Medulla oblongata (tissue), 1 donor: Measurements from ENCODE around the gene RPS4Y2.
A peak's percentile ranks its signal among the peaks of the same experiment; 100 is the strongest.

Experiments used
- DNase-seq: peaks from one replicate; pipeline ENCODE4 v3.0.0-alpha.2; 2015; ENCODE audit errors: extremely low spot score

Gene RPS4Y2

DNA sequence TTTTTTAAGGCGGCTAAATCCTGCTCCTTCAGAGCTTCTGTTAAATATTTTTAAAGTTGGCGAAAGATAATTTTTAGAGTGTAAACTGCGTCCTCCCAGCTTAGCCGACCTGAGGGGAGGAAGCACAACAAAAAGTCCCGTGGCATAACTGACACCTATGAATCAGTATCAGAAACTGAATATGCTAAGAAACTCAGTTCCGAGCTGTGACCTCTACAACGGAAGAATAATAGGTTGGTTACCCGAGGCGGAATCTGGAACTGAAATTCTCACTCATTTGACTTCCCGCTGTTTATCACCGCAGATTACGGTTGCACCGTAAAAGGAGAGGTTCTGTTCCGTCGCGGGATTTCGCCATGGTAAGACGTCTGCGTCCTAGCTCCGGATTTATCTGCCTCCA, at the start of gene RPS4Y2:
Gene RPS4Y2 (plus strand): TSS at position 301 of the 400 bp plus-strand sequence. CDS start 56 bp downstream, at position 357.
- no peak for DNase-seq

DNA sequence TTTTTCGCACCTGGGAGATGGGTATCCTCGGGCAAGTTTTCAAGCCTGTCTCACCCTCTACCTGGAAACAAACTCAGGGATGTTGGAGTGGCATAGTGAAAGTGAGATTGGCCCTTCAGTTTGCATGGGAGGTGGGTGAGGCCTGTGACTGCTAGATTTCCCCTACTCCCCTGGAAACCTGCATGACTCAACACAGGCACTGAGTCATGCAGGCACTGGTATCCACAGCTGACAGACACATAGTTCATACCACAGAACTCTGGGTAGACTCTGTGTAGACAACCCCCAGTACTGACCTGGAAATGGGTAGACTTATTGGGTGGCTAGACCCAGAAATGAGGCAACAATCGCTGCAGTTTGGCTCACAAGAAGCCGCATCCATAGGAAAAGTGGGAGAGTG, 41.5 kb upstream of the RPS4Y2 start:
- no peak for DNase-seq

- DNase-seq: no peak
Observed at GRCh38 chrY:20726184-20726907, 29.6 kb upstream of the RPS4Y2 start.

- no peak for DNase-seq
Observed at GRCh38 chrY:20735200-20735599, 20.7 kb upstream of the RPS4Y2 start.

- no peak for DNase-seq
Observed at GRCh38 chrY:20739806-20740205, 16.1 kb upstream of the RPS4Y2 start.

- peak; percentile 20 for DNase-seq
Observed at GRCh38 chrY:20740609-20741008, 15.3 kb upstream of the RPS4Y2 start.

DNA sequence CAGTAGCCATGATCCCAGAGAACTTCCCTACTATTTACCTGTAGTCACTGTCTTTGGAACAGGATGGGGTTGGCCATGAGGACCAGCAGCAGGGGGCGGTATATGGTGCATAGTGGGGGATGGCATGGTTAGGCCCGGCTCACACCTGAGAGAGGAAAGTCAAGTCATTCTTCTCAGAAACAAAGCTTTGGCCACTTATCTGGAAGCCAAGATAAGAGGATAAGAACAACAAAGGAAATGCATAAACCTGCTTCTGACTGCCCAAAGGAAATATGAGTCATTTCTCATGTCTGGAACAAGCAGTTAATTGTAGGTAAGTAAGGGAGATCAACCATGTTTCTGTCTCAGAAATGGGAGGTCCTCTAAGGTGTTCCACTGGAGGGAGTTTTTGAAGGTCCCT, 10.8 kb upstream of the RPS4Y2 start:
- DNase-seq: no peak

- DNase-seq: no peak
Observed at GRCh38 chrY:20746919-20747318, 9.0 kb upstream of the RPS4Y2 start.

DNA sequence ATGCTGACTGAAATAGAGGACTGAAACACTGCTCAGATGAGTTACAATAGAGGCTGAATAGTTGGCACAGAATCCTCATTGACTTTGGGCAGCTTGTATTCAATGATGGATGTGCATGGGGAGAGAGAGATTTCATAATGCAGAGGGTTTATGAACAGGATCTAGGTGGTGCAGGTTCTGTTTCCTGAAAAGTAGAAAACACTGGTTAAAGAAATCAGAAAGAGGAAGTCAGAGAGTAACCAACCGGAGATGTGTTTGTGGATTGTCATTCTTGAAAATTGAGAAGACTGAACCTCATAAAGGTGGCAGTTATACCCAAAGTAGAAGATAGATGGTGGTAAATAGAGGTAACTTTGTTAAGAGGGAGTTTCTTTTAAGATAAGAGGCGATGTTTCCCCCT, 8.0 kb downstream of the RPS4Y2 start:
- DNase-seq: no peak

- no peak for DNase-seq
Observed at GRCh38 chrY:20765117-20765516, 9.2 kb downstream of the RPS4Y2 start.

DNA sequence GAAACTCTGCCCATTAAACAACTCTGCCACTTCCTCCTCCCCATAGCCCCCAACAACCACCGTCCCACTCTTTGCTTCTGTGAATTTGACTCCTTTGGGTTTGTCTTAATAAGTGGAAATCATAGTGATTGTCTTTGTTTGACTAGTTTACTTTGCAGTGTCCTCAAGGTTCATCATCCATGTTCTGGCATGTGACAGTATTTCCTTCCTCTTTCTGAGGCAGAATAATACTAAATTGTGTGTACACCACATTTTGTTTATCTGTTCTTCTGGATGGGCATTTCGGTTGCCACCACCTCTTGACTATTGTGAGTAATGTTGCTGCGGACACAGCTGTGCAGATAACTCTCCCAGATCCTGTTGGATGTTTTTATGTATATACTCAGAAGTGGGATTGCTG, 14.8 kb downstream of the RPS4Y2 start:
- DNase-seq: no peak

GRCh38 chrY:20776104-20776503, 20.2 kb downstream of the RPS4Y2 start:
- DNase-seq: no peak

- no peak for DNase-seq
Observed at GRCh38 chrY:20780104-20780654, 24.3 kb downstream of the RPS4Y2 start.

GRCh38 chrY:20780776-20781175, 24.9 kb downstream of the RPS4Y2 start:
- no peak for DNase-seq

DNA sequence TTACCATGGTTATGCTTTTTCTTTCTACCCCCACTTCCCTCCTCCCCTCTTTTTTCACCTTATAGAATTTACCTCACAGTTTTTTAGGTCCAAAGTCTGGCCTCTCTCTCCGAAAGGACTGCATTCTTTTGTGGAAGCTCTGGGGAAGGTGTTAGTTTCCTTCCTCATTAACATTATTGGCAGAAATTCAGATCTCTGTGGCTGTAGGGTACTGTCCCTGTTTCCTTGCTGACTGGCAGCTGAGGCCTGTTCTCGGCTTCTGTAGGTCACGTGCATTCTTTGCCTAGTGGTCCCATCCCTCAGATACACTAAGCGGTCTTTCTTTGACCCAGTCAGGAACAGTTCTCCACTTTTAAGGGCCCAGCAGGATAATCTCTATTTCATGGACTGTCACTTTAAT, 25.5 kb downstream of the RPS4Y2 start:
- DNase-seq: no peak

DNA sequence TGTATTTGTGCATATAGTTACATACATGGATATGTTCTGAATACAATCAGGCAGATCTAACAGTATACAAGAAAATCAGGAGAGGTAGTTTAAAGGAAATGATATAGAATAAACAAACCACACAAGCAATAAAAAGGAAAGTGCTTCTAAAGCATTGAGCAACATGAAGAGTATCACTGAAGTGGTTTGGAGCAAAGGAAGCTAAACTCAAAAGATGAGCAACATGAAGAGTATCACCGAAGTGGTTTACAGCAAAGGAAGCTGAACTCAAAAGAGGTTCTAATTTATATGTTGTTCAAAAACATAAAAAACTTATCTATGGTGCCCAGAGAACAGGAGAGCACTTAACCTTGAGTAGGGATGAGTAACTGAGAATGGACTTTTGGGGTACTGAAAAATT, 29.1 kb downstream of the RPS4Y2 start:
- no peak for DNase-seq

DNA sequence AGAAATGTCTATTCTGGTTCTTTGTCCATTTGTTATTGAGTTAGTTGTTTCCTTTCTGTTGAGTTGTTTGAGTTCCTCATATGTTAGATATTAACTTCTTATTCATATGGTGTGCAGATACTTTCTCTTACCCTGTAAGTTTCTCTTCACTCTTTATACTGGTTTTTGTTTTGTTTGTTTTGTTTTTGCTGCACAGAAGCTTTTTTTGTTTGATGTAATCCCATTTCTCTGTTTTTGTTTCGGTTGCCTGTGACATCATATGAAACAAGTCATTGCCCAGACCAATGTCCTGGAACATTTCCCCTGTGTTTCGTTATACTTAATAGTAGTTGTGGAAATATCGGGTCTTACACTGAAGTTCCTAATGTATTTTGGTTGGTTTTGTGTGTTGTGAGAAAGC, 31.2 kb downstream of the RPS4Y2 start:
- no peak for DNase-seq

- DNase-seq: no peak
Observed at GRCh38 chrY:20798351-20799049, 42.6 kb downstream of the RPS4Y2 start.

- DNase-seq: no peak
Observed at GRCh38 chrY:20802659-20803058, 46.8 kb downstream of the RPS4Y2 start.

- no peak for DNase-seq
Observed at GRCh38 chrY:20806243-20806642, 50.3 kb downstream of the RPS4Y2 start.

DNA sequence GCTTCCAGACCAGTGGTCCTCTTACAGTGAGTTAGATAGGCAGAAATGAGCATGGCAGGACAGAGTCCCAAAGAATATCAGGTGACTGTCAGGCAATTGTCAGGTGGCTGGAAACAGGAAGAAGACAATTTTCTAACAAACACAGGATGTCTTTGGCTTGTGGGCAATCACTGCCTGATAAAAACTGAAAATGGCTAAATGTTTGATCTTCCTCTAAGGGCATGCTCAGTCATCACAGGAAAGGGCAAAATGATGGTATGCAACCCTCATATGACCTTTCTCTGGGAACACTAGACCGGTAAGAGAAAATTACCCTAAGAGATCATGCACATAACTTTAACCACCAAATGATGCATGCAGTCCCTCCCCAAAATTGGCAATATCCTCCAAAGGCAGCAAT, 57.6 kb downstream of the RPS4Y2 start:
- no peak for DNase-seq

DNA sequence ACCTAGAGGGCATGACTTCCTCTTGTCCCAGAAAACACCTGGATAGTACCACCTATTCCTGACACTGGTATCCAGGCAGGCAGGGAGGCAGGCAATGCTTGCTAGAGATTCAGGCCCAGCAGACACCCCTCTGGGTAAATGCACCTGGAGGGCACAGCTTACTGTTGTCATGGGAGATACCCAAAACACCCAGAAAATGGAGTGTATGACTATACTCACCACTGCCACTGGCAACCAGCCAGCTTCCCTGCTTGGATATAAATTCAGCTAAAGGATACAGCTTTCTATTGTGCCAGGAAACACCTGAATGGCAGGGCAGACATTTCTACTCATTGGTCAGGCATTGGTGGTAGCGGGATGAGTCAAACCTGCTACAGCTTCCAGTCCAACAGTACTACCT, 58.9 kb downstream of the RPS4Y2 start:
- no peak for DNase-seq

DNA sequence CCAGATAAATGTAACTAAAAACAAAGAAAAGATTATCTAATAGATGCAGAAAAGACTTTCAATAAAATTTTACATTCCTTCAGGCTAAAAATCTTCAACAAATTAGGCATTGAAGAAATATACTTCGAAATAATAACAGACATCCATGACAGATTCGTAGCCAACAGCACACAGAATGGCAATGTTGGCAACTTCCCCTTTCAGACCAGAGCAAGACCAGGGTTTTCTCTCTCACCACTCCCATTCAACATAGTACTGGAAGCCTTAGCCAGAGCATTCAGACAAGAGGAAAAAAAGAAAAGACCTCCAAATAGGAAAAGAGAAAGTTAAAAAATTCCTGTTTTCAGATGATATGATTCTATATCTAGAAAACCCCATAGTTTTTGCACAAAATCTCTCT, 61.2 kb downstream of the RPS4Y2 start:
- DNase-seq: no peak
